HG03432 (cell line): Measurements from ENCODE around the gene SDS.
"Not testable (repeated sequence)": the region's sequence is repeated elsewhere in the genome, so short reads cannot be mapped to it uniquely, and the experiment has no call there.

ENCODE experiments used
- ATAC-seq: cut with Tn5 transposase; IDR thresholded peaks from one replicate; pipeline ENCODE4 v1.9.1; 2021; ENCODE audit warnings: mild to moderate bottlenecking, moderate library complexity; ENCODE audit not compliant: unreplicated experiment

Gene SDS

DNA sequence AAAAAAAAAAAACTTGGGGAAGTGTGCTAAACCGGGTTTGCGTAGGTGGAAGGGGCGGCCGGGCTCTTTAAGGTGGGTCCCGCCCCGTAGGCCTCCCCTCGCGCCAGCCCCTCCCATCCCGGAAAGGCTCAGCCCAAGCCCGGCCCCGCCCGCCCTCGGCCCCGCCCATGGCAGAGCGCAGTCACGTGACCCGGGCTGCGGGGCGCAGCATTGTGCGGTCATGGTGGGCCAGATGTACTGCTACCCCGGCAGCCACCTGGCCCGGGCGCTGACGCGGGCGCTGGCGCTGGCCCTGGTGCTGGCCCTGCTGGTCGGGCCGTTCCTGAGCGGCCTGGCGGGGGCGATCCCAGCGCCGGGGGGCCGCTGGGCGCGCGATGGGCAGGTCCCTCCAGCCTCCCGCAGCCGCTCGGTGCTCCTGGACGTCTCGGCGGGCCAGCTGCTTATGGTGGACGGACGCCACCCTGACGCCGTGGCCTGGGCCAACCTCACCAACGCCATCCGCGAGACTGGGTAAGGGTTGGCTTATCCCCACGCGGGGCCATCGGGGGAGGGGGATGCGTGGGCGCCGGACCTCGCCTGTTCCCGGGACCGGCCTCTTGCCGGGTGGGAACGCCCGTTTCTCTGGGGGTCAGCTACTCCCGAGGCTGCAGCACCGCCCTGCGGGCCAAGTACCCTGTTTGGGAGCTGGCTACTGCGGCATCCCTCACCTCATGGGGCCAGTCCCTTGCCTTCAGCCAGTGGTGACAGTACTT is 45.1 kb downstream of the SDS start, which contains the start of gene PLBD2:
Gene PLBD2 (plus strand): TSS at position 207 of the 752 bp plus-strand sequence. CDS start 14 bp downstream, at position 221.
- ATAC-seq, result peak; percentile 95

DNA sequence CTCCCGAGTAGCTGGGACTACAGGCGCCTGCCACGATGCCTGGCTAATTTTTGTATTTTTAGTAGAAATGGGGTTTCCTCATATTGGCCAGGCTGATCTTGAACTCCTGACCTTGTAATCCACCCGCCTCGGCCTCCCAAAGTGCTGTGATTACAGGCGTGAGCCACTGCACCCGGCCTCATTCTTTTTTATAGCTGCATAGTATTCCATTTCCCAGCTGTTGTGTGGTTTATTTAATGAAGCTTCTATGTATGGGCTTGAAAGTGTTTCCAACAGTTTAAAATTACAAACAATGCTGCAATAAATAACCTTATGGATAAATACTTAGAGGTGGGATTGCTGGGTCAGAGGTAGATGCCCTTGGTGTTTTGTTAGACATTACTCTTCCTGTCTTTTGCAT is 49.5 kb downstream of the SDS start:
- ATAC-seq, result not testable (repeated sequence)

DNA sequence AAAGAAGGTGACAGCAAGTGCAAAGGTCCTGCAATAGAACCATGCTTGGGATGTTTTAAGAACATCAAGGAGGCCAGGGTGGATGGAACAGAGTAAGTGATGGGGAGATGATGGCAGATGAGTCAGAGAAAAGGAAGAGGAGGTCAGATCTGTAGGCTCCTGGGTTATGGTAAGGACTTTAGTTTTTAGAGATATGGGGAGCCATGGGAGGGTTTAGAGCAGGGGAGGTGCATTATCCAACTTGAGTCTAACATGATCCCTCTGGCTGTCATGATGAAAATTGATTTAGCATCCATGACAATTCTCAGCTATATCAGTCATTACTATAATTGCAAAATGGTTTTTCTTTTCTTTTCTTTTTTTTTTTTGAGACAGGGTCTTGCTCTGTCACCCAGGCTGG is 52.6 kb downstream of the SDS start:
- ATAC-seq, result no peak

DNA sequence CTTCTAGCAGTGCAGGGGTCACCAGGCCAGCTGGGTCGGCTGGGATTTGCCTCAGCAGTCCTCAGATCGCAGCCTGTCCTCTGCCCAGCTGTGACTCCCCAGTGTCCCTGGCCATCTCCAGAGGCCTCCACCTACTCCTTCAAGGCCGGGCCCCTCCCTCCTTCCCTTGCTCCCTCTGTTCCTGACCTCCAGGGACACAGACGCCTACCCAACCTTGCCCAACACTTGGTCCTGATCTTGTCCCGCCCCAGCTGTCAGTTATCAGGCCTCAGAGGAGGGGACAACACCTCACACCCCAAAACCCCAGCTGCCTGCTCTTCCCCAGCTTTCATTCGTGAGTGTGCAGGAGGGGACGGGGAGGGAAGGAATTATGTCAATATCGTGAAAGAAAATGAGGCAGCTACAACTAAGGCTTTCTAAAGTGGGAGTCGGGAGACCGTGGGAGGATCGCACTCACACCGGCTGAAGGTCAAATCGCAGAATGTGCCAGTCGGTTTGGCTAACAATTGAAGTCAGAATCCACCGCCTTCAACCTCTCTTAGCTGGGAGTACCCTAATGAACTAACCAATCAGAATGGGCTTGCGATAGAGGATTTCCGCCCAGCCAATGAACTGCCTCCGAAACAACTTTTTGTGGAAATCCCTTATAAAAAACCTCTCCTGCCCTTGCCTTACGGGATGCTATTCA is 54.7 kb downstream of the SDS start:
- ATAC-seq, result no peak

DNA sequence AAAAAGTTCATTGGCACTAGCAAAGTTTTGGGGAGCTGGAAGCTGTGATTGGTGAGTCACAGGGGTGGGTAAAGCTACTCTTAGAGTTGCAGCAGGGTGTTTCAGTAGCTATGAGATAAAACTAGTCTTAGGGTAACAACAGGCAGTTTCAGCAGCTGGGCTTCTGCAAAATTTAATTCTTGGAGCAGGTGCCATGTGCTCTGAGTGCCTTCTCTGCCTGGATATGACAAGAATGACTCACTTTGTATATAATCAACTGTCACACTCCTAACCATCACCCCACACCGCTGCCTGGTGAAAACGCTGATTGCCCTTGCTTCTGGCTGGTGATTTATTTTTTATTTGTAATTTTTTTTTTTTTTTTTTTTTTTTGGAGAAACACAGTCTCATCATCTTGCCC is 55.8 kb downstream of the SDS start:
- ATAC-seq, result no peak

DNA sequence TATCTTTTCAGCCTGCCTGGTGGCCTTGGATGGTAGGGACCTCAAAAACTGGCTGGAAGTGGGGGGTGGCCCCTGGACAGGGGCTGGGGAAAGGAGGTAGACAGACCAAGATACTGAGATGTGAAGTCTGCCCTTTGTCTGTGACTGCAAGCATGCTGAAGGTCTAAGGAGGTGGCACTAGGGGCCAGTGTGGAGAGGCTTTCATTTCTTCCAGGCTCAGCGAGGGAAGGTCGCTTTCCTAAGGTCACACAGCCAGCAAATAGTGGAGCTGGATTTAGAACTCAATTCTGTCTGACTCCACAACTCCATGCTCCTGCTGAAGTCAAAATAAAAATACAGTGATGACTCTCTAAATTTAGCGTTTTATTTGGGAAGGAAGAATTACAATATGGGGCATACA is 56.6 kb downstream of the SDS start:
- ATAC-seq, result no peak

DNA sequence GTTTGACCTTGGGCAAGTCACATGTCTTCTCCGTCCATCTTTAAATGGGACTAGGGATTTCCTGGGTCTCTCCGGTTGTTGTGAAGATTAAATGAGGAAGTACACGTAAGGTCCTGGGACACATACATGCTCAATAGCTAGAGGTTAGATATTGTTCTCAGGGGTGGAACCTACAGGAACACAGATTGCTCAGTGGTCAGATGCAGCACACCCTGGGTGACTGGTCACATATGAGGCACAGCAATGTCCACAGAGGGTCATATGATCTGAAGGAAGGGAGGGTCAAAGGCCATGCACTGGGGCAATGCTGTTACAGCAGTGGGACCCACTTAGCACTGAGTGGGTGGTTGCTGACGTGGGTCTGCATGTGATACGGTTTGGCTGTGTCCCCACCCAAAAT is 57.3 kb downstream of the SDS start:
- ATAC-seq, result no peak

DNA sequence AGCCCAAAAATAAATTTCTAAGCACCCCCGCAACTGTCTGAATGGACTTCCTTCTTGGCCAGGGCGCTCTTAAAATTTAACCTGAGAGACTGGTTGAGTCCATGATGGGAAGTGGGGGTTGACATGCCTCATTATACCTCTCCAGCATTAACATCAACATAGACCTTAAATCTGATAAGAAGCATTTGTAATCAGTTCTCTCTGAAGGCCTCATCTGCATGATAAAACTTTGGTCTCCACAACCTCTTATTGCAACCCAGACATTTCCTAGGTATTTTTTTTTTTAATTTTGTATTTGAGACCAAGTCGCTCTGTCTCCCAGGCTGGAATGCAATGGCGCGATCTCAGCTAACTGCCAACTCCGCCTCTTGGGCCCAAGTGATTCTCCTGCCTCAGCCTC is 58.4 kb downstream of the SDS start:
- ATAC-seq, result no peak
